Liver (tissue), 3 donors: Measurements from ENCODE around the gene IL22RA1.

Source experiments
- CTCF ChIP-seq: fragments of 150-350 bp; IDR thresholded peaks from 2 replicates; pipeline ENCODE4 v1.5.1; 2017; ENCODE audit warnings: improper control_type of control experiment, low read depth, low read length; ENCODE audit not compliant: missing input control
- RAD21 ChIP-seq, 2 donors: IDR thresholded peaks; 2 replicates each; pipeline ENCODE4 v1.6.1; 2016; ENCODE audit warnings: antibody characterized with exemption in 2 of 2, mild to moderate bottlenecking in 2 of 2
- SP1 ChIP-seq: IDR thresholded peaks from 2 replicates; pipeline ENCODE4 v1.6.1; 2018; ENCODE audit warnings: antibody characterized with exemption, mild to moderate bottlenecking
- YY1 ChIP-seq: IDR thresholded peaks from 2 replicates; pipeline ENCODE4 v1.6.1; 2016; ENCODE audit warnings: antibody characterized with exemption, mild to moderate bottlenecking
- donor health status: healthy.
- donor health status: healthy.

- TF ChIP-seq CTCF (no peak), YY1 (no peak), SP1 (no peak), RAD21 (IDR thresholded peaks at IDR 0.05) (no peak)
These were observed 18.0 kb downstream of the IL22RA1 start for GRCh38 chr1:24124980-24125379.
